Measurements from ENCODE around the gene P2RX2. TPM values are rescaled to one million over a fixed set of nuclear protein-coding genes. Genes with fewer than 3 reads are reported as not detected.

The P2RX2 gene
- total RNA-seq = not detected in 2 replicates

DNA sequence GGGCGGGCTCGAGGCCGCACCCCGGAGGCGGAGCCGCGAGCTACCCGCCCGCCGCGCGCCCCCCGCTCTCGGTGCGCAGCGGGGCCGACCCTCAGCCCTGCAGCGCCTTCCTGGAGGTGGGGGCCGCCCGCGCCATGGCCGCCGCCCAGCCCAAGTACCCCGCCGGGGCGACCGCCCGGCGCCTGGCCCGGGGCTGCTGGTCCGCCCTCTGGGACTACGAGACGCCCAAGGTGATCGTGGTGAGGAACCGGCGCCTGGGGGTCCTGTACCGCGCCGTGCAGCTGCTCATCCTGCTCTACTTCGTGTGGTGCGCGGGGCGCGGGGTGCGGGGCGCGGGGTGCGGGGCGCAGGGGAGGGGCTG lies at the start of gene P2RX2:
Gene P2RX2, plus strand, starts transcription at position 94 of the 361 bp plus-strand sequence. Its CDS starts 41 bp downstream, at position 135.
- Histone ChIP-seq H3K4me3 (ENCODE audit: low read depth, low read length) (no peak within 1 kb of the TSS), H3K27me3 (ENCODE audit: control insufficient read depth, insufficient read depth, low read length) (peaks cover 55% of the 10 kb centered on the region), H3K36me3 (ENCODE audit: control insufficient read depth, insufficient read depth, low read length) (no peaks in the 10 kb centered on the region)
- TF ChIP-seq, protein P1, sequence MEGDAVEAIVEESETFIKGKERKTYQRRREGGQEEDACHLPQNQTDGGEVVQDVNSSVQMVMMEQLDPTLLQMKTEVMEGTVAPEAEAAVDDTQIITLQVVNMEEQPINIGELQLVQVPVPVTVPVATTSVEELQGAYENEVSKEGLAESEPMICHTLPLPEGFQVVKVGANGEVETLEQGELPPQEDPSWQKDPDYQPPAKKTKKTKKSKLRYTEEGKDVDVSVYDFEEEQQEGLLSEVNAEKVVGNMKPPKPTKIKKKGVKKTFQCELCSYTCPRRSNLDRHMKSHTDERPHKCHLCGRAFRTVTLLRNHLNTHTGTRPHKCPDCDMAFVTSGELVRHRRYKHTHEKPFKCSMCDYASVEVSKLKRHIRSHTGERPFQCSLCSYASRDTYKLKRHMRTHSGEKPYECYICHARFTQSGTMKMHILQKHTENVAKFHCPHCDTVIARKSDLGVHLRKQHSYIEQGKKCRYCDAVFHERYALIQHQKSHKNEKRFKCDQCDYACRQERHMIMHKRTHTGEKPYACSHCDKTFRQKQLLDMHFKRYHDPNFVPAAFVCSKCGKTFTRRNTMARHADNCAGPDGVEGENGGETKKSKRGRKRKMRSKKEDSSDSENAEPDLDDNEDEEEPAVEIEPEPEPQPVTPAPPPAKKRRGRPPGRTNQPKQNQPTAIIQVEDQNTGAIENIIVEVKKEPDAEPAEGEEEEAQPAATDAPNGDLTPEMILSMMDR (IDR thresholded peaks at IDR 0.05; ENCODE audit: insufficient read depth, low read length, poor library complexity, severe bottlenecking) = no peak
- no peak for DNase-seq (ENCODE audit: low read depth)

DNA sequence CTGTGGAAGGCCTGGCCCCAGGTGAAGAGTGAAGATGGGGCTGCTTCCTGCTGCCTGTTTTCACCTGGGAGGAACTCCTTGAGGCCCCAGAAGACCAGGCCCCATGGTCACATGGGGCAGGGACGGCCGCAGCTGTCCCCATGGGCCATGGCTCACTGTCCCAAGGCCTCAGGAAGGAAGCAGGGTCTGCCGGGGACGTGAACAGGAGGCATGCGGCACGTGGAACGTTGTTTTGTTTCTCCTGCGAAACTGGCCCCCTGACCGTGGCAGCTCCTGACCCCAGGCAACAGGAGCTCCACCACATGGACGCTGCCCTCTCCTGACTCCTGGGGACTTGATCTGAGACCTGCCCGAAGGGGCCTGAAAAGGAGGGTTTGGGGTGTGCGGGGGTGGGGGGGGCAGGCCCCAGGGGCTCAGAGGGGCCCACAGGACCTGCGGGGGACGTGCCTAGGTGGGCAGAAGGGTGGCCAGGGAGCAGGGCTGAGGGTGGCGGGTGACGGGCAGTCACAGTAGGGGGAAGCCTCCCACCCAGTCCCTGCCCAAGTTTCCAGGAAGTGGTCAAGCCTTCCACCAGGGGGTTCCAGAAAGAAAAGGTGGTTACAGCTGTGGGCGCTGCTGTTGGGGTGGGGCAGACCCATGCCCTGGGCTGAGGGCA lies 49.6 kb upstream of the P2RX2 start:
- no peaks in the 10 kb centered on the region for H3K27me3 ChIP-seq (ENCODE audit: control insufficient read depth, insufficient read depth, low read length)
- DNase-seq (ENCODE audit: low read depth) = no peak
- TF ChIP-seq, protein P1 (IDR thresholded peaks at IDR 0.05; ENCODE audit: insufficient read depth, low read length, poor library complexity, severe bottlenecking) = no peak
- no peak overlapping the region for H3K4me3 ChIP-seq (ENCODE audit: low read depth, low read length)
- no peaks in the 10 kb centered on the region for H3K36me3 ChIP-seq (ENCODE audit: control insufficient read depth, insufficient read depth, low read length)

DNA sequence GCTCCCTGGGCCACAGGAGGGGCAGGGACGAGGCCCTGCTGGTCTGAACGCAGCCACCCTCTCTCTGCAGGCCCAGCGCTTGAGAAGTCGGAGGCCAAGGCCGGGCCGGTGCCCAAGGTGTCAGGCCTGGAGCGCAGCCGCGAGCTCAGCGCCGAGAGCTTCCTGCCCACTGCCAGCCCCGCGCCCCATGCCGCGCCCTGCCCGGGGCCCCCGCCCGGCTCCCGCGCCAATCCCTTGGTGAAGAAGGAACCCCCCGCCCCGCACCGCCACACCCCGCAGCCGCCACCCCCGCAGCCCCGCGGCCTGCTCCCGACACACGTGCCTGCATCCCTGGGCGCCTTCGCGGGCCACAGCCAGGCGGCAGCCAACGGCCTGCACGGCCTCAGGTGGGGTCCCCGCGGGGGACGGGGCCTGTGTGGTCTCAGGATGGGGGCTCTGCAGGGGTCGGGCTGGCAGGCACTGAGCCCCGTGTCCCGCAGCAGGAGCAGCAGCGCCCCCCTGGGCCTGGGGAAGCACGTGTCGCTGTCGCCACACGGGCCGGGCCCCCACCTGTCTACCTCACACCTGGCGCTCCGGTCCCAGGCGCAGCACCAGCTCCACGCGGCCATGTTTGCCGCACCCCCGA lies 48.6 kb upstream of the P2RX2 start:
- no peak overlapping the region for H3K4me3 ChIP-seq (ENCODE audit: low read depth, low read length)
- H3K27me3 ChIP-seq (ENCODE audit: control insufficient read depth, insufficient read depth, low read length) = no peaks in the 10 kb centered on the region
- no peaks in the 10 kb centered on the region for H3K36me3 ChIP-seq (ENCODE audit: control insufficient read depth, insufficient read depth, low read length)
- DNase-seq (ENCODE audit: low read depth) = no peak
- TF ChIP-seq, protein P1 (IDR thresholded peaks at IDR 0.05; ENCODE audit: insufficient read depth, low read length, poor library complexity, severe bottlenecking) = no peak

DNA sequence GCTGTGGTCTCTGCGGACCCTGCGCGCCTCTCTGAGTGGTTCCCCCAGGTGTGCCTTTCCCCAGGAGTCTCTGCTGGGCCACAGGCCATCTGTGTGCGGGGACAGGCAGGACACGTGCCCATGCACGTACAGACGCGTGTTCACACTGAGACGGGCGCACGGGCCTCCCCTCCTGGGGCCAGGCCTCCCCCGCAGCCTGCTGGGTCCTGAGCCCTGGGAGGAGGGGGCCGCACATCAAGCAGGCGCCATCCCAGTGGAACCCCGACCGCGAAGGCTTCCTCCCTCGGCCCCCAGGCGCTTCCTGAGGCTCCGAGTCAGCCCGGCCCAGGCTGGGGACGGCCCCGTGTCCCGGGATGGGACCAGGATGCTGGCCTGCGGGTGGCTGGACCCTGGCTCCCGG lies 47.9 kb upstream of the P2RX2 start:
- Histone ChIP-seq H3K4me3 (ENCODE audit: low read depth, low read length) (no peak overlapping the region), H3K27me3 (ENCODE audit: control insufficient read depth, insufficient read depth, low read length) (no peaks in the 10 kb centered on the region), H3K36me3 (ENCODE audit: control insufficient read depth, insufficient read depth, low read length) (no peaks in the 10 kb centered on the region)
- TF ChIP-seq, protein P1 (IDR thresholded peaks at IDR 0.05; ENCODE audit: insufficient read depth, low read length, poor library complexity, severe bottlenecking) = no peak
- DNase-seq (ENCODE audit: low read depth) = no peak

DNA sequence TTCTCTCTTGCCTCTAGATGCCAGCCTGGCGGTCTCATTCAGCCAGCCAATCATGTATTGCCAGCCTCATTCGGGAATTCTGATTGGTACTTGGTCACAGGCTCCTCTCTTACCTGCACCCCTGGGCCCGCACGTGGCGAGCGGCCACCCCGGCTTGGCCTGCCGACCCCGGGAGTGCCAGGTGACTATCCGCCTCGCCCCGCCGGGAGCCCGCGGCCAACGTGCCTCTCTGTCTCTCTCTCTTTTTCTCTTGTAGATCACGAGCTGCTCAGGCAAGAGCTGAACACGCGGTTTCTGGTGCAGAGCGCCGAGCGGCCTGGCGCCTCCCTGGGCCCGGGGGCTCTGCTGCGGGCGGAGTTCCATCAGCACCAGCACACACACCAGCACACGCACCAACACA lies 47.5 kb upstream of the P2RX2 start:
- no peak for DNase-seq (ENCODE audit: low read depth)
- H3K36me3 ChIP-seq (ENCODE audit: control insufficient read depth, insufficient read depth, low read length) = no peaks in the 10 kb centered on the region
- TF ChIP-seq, protein P1 (IDR thresholded peaks at IDR 0.05; ENCODE audit: insufficient read depth, low read length, poor library complexity, severe bottlenecking) = no peak
- H3K27me3 ChIP-seq (ENCODE audit: control insufficient read depth, insufficient read depth, low read length) = no peaks in the 10 kb centered on the region
- H3K4me3 ChIP-seq (ENCODE audit: low read depth, low read length) = no peak overlapping the region

DNA sequence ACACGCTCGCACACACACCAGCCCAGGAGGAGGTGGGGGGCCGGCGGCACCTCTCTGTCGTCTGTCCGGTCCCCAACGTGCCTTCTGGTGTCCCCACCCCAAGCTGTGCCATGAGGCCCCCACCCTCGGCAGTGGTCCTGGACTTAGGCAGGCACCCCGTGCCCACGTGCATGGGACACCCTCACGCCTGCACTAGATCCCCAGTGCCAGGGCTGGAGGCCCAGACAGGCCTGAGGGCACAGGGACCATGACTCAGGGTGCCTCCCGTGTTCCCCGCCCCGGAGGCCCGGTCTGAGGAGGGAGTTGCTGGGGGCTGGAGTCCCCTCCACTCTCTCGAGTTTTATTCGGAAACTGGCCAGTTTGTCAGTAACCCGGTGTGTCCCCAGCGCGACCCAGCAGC lies 47.0 kb upstream of the P2RX2 start:
- DNase-seq (ENCODE audit: low read depth) = no peak
- TF ChIP-seq, protein P1 (IDR thresholded peaks at IDR 0.05; ENCODE audit: insufficient read depth, low read length, poor library complexity, severe bottlenecking) = no peak
- no peaks in the 10 kb centered on the region for H3K36me3 ChIP-seq (ENCODE audit: control insufficient read depth, insufficient read depth, low read length)

More for the DNA sequence above, 47.0 kb upstream of the P2RX2 start:
- Histone ChIP-seq H3K4me3 (ENCODE audit: low read depth, low read length) (no peak overlapping the region), H3K27me3 (ENCODE audit: control insufficient read depth, insufficient read depth, low read length) (no peaks in the 10 kb centered on the region)

Data from kidney epithelial cell (primary cell).